GM03348 (cell line): Measurements from ENCODE around the gene DIP2C.
"Not testable (repeated sequence)": the region's sequence is repeated elsewhere in the genome, so short reads cannot be mapped to it uniquely, and the experiment has no call there.

Experiments
- DNase-seq: peaks from one replicate; pipeline ENCODE4 v3.0.0; 2012; ENCODE audit warnings: low spot score

DIP2C gene

GRCh38 chr10:451856-452255 is 237.6 kb downstream of the DIP2C start:
- no peak for DNase-seq

GRCh38 chr10:451021-451471 is 238.4 kb downstream of the DIP2C start:
- DNase-seq, result no peak

DNA sequence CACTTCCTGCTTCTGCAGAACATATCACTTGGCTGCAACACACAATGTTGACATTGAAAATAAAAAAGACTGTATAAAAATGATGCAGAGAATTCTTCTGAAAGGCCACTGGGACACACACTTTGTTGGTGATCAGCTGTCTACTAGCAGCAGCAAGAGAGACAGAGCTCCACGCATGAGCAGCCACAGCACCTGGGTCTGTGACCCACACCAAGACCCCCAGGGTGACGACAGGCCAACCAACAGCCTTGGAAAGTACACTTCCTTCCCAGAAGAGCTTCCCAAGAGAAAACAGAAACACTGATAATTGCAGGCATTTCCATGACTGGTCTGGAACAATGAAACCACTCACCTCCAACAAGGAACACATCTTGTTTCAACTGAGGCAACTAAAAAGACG is 239.0 kb downstream of the DIP2C start:
- no peak for DNase-seq

- DNase-seq, result not testable (repeated sequence)
Measured at GRCh38 chr10:449331-449730, 240.1 kb downstream of the DIP2C start.

DNA sequence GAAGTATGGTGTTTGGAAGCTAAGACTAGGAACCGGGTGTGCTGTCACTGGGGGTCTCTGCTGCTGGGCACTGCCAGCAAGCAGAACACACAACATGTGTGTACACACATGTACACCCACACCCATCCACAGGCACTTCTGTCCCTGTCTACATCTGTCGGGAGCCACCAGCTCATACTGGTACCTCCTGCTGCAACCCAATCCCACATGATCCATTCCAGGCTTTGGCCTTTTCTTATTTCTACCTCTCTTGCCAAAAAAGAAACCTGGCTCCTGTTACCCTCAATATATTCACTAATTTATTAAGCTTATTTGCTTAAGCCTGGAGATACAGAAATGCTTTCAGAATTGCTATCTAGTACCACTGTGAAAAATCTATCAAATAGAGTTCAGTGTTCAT is 246.0 kb downstream of the DIP2C start:
- no peak for DNase-seq

GRCh38 chr10:442209-442608 is 247.3 kb downstream of the DIP2C start:
- no peak for DNase-seq

DNA sequence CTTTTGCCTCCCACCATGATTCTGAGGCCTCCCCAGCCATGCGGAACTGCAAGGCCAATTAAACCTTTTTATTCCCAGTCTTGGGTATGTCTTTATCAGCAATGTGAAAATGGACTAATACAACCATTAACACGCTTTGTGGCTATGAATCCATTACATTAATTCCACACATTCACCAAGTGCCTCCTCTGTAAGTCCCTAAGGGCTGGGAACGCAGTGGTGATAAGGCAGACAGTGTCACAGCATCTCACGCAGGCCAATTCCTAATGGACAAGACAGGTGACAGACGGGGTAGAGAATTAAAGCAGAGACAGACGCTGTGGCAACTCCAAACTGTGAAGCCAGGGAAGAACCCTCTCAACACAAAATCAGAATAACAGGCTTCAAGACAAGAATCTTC is 247.8 kb downstream of the DIP2C start:
- DNase-seq, result no peak

DNA sequence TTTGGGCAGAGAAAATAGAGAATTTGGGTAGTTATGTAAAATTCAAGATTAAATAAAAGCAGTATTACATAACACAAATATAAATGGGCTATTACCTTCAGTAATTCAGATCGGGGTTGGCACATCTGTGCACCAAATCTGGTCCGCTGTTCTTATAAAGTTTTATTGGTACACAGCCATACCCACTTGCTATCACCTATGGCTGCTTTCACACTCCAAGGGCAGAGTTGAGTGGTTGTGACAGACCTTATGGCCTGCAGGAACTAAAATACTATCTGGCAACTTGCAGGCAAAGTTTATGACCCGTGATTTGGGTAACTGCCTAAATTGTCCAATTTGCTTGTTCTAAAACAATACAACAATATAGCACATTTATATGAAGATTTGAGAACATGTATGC is 249.3 kb downstream of the DIP2C start:
- no peak for DNase-seq

DNA sequence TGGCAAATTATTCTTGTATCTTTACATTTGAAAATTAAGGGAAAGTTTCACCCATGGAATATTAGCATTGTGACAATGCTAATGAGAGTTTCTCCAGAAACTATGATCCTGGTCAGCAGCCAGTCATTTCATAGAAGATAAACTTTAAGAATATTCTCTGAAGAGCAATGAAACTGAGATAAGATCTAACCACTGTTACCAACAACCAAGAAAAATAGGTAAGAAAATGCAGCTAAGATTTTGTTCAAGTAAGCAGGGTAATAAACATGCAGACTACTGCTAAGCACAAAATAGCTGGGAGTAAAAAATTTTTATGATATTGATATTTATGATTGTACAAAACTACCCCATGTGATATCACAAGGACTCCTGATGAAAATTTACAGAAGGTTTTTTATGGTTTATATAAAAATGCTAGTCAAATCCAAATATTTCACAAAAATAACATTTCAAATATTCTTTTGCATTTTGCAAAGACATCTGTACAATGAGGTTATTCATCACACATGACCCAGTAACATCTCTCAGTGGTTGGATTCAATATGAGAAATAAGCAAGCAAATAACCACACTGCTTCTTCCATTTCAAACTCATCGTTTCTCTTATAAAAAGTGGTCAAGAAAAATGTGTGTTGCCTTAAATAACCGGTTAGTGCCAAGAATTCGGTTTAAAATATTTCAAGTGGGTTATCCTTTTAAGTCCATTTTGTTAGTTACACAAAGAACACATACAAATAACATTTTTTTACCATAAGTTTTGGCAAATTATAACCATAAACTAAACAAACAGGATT is 251.6 kb downstream of the DIP2C start:
- DNase-seq, result no peak

- DNase-seq, result no peak
Measured at GRCh38 chr10:436911-437665, 252.4 kb downstream of the DIP2C start.

GRCh38 chr10:436013-436697 is 253.3 kb downstream of the DIP2C start:
- DNase-seq, result no peak

DNA sequence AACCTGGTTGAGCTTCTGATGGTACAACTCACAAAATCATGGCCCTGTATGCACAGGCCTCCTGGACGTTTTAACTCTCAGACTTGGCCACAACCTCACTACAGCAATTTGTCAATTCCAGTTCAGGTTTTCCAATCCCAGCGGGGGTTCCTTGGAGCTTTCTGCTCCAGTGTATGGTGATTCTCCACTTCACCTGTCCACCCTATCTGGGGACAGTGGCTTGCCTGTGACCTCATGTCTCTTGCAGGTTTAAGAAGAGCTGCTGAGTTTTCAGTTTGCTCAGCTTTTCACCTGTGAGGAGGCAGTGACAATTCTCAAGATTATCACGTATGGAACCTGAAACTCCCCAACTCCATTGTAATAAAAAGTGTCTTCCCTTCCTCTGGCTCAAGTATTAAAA is 254.1 kb downstream of the DIP2C start:
- no peak for DNase-seq

DNA sequence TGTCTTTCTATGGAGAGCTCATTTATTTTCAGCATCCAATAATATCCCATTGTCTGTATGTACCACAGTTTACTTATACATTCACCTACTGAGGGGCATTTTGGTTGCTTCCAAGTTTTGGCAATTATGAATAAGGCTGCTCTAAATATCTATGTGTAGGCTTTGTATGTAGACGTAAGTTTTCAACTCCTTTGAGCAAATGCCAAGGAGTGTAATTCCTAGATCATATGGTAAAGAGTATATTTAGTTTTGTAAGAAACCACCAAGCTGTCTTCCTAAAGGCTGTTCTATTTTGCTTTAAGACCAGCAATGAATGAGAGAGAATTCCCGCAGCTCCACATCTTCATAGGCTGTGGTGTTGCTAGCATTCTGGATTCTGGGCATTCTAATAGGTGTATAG is 259.8 kb downstream of the DIP2C start:
- no peak for DNase-seq

GRCh38 chr10:427761-428519 is 261.5 kb downstream of the DIP2C start:
- no peak for DNase-seq

DNA sequence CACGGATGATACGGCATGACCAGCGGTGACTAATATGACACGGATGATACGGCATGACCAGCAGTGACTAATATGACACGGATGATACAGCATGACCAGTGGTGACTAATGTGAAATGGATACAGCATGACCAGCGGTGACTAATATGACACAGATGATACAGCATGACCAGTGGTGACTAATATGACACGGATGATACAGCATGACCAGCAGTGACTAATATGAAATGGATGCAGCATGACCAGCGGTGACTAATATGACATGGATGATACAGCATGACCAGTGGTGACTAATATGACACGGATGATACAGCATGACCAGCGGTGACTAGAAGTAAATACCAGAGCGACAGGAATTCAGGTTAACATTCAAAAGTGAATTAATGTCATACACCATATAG is 264.1 kb downstream of the DIP2C start:
- not testable (repeated sequence) for DNase-seq

GRCh38 chr10:424724-425123 is 264.7 kb downstream of the DIP2C start:
- DNase-seq, result not testable (repeated sequence)

DNA sequence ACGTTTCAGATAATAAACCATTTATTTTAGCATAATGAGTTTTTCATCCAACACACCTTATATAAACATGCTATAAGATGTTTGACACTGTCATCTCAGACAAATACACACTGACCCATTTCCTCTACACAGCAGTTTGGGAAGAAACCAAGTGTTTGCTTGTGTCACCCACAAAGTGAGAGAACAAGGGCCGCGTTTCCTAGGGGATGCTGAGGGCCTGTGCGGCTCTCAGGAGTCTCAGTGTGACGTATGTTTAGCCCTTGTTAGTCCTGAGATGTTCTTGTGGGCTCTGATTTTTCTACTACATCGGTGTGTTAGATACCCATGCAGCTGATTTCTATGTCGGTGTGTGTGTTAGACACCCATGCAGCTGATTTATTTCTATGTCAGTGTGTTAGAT is 266.3 kb downstream of the DIP2C start:
- no peak for DNase-seq

- DNase-seq, result no peak
Measured at GRCh38 chr10:422675-423074, 266.8 kb downstream of the DIP2C start.

- DNase-seq, result no peak
Measured at GRCh38 chr10:422241-422640, 267.2 kb downstream of the DIP2C start.

DNA sequence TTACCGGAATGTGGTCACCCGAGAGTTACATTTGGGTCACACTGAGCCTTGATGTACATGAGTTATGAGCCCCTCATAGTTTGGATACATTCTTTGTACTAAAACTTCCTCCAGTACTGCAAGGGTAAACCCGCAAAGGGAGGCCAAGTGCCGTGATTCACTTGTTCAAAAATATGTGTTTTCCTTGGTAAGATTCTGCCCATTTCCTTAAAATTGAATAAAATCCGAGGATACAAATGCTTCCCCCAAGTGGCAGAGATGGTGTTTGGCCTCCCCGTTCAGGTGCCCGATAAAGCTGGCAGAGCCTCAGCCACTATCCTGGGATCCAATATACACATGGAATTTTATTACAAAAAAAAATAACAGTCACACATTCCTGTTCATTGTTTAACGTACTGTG is 268.3 kb downstream of the DIP2C start:
- DNase-seq, result no peak

GRCh38 chr10:420154-421121 is 269.0 kb downstream of the DIP2C start:
- DNase-seq, result no peak
